Trophoblast cell (in vitro differentiated cells and primary cell): ENCODE data around the gene CBR4. TPM values are rescaled to one million over a fixed set of nuclear protein-coding genes. Genes with fewer than 3 reads are reported as not detected.

Experiments
- DNase-seq, 2 donors: peaks; one replicate each; pipeline ENCODE4 v3.0.0-alpha.2; 2016
- H2AFZ ChIP-seq: 2 replicates; pipeline ENCODE4 v1.6.1; 2013; ENCODE audit warnings: low read length, moderate library complexity, mild to moderate bottlenecking; ENCODE audit not compliant: insufficient read depth, poor library complexity
- H2AK5ac ChIP-seq: 2 replicates; pipeline ENCODE4 v1.6.1; 2013; ENCODE audit warnings: mild to moderate bottlenecking, low read length
- H2BK120ac ChIP-seq: 2 replicates; pipeline ENCODE4 v1.6.1; 2013; ENCODE audit warnings: low read length, mild to moderate bottlenecking, moderate library complexity; ENCODE audit not compliant: insufficient read depth, poor library complexity
- H2BK12ac ChIP-seq: 2 replicates; pipeline ENCODE4 v1.6.1; 2013; ENCODE audit warnings: mild to moderate bottlenecking, low read length, moderate library complexity
- H2BK5ac ChIP-seq: 2 replicates; pipeline ENCODE4 v1.6.1; 2013; ENCODE audit warnings: low read length, low read depth, moderate library complexity, mild to moderate bottlenecking; ENCODE audit not compliant: poor library complexity
- H3K14ac ChIP-seq: 2 replicates; pipeline ENCODE4 v1.6.1; 2013; ENCODE audit warnings: mild to moderate bottlenecking, low read length
- H3K18ac ChIP-seq: 2 replicates; pipeline ENCODE4 v1.6.1; 2013; ENCODE audit warnings: mild to moderate bottlenecking, low read length
- H3K23ac ChIP-seq: 2 replicates; pipeline ENCODE4 v1.6.1; 2013; ENCODE audit warnings: low read length
- H3K27ac ChIP-seq: 2 replicates; pipeline ENCODE4 v1.5.1; 2013; ENCODE audit warnings: low read depth, mild to moderate bottlenecking, inconsistent platforms, low read length, moderate library complexity
- H3K27me3 ChIP-seq: 2 replicates; pipeline ENCODE4 v1.6.1; 2013; ENCODE audit warnings: inconsistent platforms, mild to moderate bottlenecking, low read length, moderate library complexity; ENCODE audit not compliant: insufficient read depth
- H3K36me3 ChIP-seq, 2 experiments: 1 replicate in 1 of 2; 2 replicates in 1 of 2; pipeline ENCODE4 v1.6.1; 2013; ENCODE audit warnings: low read length in 2 of 2, mild to moderate bottlenecking in 2 of 2, moderate library complexity in 1 of 2; ENCODE audit not compliant: insufficient read depth in 2 of 2, control insufficient read depth in 1 of 2
- H3K4ac ChIP-seq: 2 replicates; pipeline ENCODE4 v1.6.1; 2013; ENCODE audit warnings: low read depth, mild to moderate bottlenecking, low read length, moderate library complexity
- H3K4me1 ChIP-seq, 2 experiments: 1 replicate in 1 of 2; 2 replicates in 1 of 2; pipeline ENCODE4 v1.6.1; 2013; ENCODE audit warnings: low read length in 2 of 2, mild to moderate bottlenecking in 2 of 2, moderate library complexity in 1 of 2; ENCODE audit not compliant: insufficient read depth in 2 of 2, control insufficient read depth in 1 of 2
- H3K4me2 ChIP-seq: 2 replicates; pipeline ENCODE4 v1.6.1; 2013; ENCODE audit warnings: inconsistent platforms, mild to moderate bottlenecking, low read length, moderate library complexity
- H3K4me3 ChIP-seq: 2 replicates; pipeline ENCODE4 v1.5.1; 2013; ENCODE audit warnings: mild to moderate bottlenecking, low read depth, low read length, inconsistent platforms
- H3K79me1 ChIP-seq: one replicate; pipeline ENCODE4 v1.6.1; 2013; ENCODE audit warnings: low read length
- H3K79me2 ChIP-seq: 2 replicates; pipeline ENCODE4 v1.6.1; 2013; ENCODE audit warnings: low read length, mild to moderate bottlenecking; ENCODE audit not compliant: control insufficient read depth, insufficient read depth, poor library complexity
- H3K9ac ChIP-seq: 2 replicates; pipeline ENCODE4 v1.6.1; 2013; ENCODE audit warnings: mild to moderate bottlenecking, low read length
- H3K9me3 ChIP-seq: 2 replicates; pipeline ENCODE4 v1.6.1; 2013; ENCODE audit warnings: low read depth, mild to moderate bottlenecking, control low read depth, inconsistent platforms, low read length; ENCODE audit not compliant: insufficient read depth
- H4K12ac ChIP-seq: 2 replicates; pipeline ENCODE4 v1.6.1; 2013; ENCODE audit warnings: low read depth, mild to moderate bottlenecking, low read length, moderate library complexity
- H4K8ac ChIP-seq: 2 replicates; pipeline ENCODE4 v1.6.1; 2013; ENCODE audit warnings: low read depth, mild to moderate bottlenecking, low read length, moderate library complexity
- H4K91ac ChIP-seq: one replicate; pipeline ENCODE4 v1.6.1; 2013; ENCODE audit warnings: low read depth, mild to moderate bottlenecking, low read length, moderate library complexity
- WGBS: extraction: QIAGEN DNeasy Blood & Tissue Kit; methylation state at CpG from one replicate; pipeline ENCODE4 v1.1.7; 2013; ENCODE audit warnings: missing lambda C conversion rate; ENCODE audit not compliant: insufficient read length, insufficient coverage; ENCODE audit errors: extremely low coverage; 5-methylcytosine and 5-hydroxymethylcytosine counted together
- polyA plus RNA-seq: library from polyadenylated mRNA; stranded (reverse); fragments of 200-250 nt; gene quantifications from 2 replicates; pipeline ENCODE4 v1.2.3, GENCODE V29; 2013

Gene CBR4
- 9.1 and 9.7 TPM in 2 replicates for polyA plus RNA-seq

GRCh38 chr4:169010125-169011023 lies at the start of gene CBR4:
CBR4 (minus strand) TSS chr4:169010255; CDS start chr4:169010089, 166 bp downstream.
- H4K8ac ChIP-seq: peak within 1 kb of the TSS; percentile 87
- H2BK5ac ChIP-seq: peak within 1 kb of the TSS; percentile 42
- no CpG with 5 or more reads among the region's 54 CpGs for WGBS
- peak within 1 kb of the TSS; percentile 77 for H3K4me3 ChIP-seq
- no peaks in the 10 kb centered on the region for H3K9me3 ChIP-seq
- peak; percentile 99 for DNase-seq
- H3K4me1 ChIP-seq: peaks cover 2% of the 10 kb centered on the region in 2 experiments
- peak within 1 kb of the TSS; percentile 59 for H2BK120ac ChIP-seq
- H2AFZ ChIP-seq: peak within 1 kb of the TSS; percentile 72
- H3K9ac ChIP-seq: peak within 1 kb of the TSS; percentile 83
- peaks cover 11% of the 10 kb centered on the region for H3K79me1 ChIP-seq
- peak within 1 kb of the TSS; percentile 84 for H4K91ac ChIP-seq
- H2BK12ac ChIP-seq: peak within 1 kb of the TSS; percentile 11
- H3K23ac ChIP-seq: no peak within 1 kb of the TSS
- H3K36me3 ChIP-seq: no peaks in the 10 kb centered on the region
- peak within 1 kb of the TSS; percentile 77 for H3K4ac ChIP-seq
- peak within 1 kb of the TSS; percentile 30 for H2AK5ac ChIP-seq
- H3K79me2 ChIP-seq: peaks cover 7% of the 10 kb centered on the region
- H3K4me2 ChIP-seq: peak within 1 kb of the TSS; percentile 91
- peak within 1 kb of the TSS; percentile 79 for H3K27ac ChIP-seq
- no peaks in the 10 kb centered on the region for H3K27me3 ChIP-seq
- H3K14ac ChIP-seq: peak within 1 kb of the TSS; percentile 86
- H3K18ac ChIP-seq: peak within 1 kb of the TSS; percentile 76
- peak within 1 kb of the TSS; percentile 92 for H4K12ac ChIP-seq

- Histone ChIP-seq H3K14ac (peak overlapping the region; percentile 1), H3K79me2 (no peaks in the 10 kb centered on the region), H2BK12ac (no peak overlapping the region), H3K4ac (no peak overlapping the region), H2AFZ (no peak overlapping the region), H4K8ac (no peak overlapping the region), H2BK5ac (no peak overlapping the region), H2BK120ac (no peak overlapping the region), H3K9ac (no peak overlapping the region), H3K36me3 (no peaks in the 10 kb centered on the region), H2AK5ac (peak overlapping the region; percentile 51), H3K27me3 (no peaks in the 10 kb centered on the region), H3K4me3 (no peak overlapping the region), H3K79me1 (no peaks in the 10 kb centered on the region), H4K91ac (no peak overlapping the region), H3K4me1 (peaks cover 0 to 9% of the 10 kb centered on the region in 2 experiments), H3K18ac (peak overlapping the region; percentile 0), H3K9me3 (no peaks in the 10 kb centered on the region), H3K23ac (no peak overlapping the region), H4K12ac (no peak overlapping the region), H3K27ac (no peak overlapping the region), H3K4me2 (no peak overlapping the region)
- WGBS: no CpG with 5 or more reads among the region's 22 CpGs
- DNase-seq: no peak
Observed at GRCh38 chr4:169059306-169060211, 49.5 kb upstream of the CBR4 start.

- no peak overlapping the region for H2BK5ac ChIP-seq
- H2AFZ ChIP-seq: no peak overlapping the region
- no peak overlapping the region for H4K8ac ChIP-seq
- no peak overlapping the region for H3K27ac ChIP-seq
- no peak overlapping the region for H3K4me2 ChIP-seq
- no peaks in the 10 kb centered on the region for H3K79me1 ChIP-seq
- peaks cover 0 to 9% of the 10 kb centered on the region in 2 experiments for H3K4me1 ChIP-seq
- DNase-seq: no peak
- H3K9ac ChIP-seq: no peak overlapping the region
- no peak overlapping the region for H3K4me3 ChIP-seq
- H3K36me3 ChIP-seq: no peaks in the 10 kb centered on the region
- no peaks in the 10 kb centered on the region for H3K9me3 ChIP-seq
- H2BK120ac ChIP-seq: no peak overlapping the region
- H3K23ac ChIP-seq: no peak overlapping the region
- no peak overlapping the region for H3K14ac ChIP-seq
- no peak overlapping the region for H4K12ac ChIP-seq
- H3K79me2 ChIP-seq: no peaks in the 10 kb centered on the region
- H3K27me3 ChIP-seq: no peaks in the 10 kb centered on the region
- H3K18ac ChIP-seq: no peak overlapping the region
- no peak overlapping the region for H2AK5ac ChIP-seq
- WGBS: no CpG with 5 or more reads among the region's 7 CpGs
- H4K91ac ChIP-seq: no peak overlapping the region
- no peak overlapping the region for H3K4ac ChIP-seq
- no peak overlapping the region for H2BK12ac ChIP-seq
Observed at GRCh38 chr4:169058312-169058711, 48.3 kb upstream of the CBR4 start.

- Histone ChIP-seq H3K4ac (no peak overlapping the region), H3K9me3 (no peaks in the 10 kb centered on the region), H2BK120ac (no peak overlapping the region), H3K79me2 (no peaks in the 10 kb centered on the region), H2BK5ac (no peak overlapping the region), H4K8ac (no peak overlapping the region), H3K27me3 (no peaks in the 10 kb centered on the region), H3K36me3 (no peaks in the 10 kb centered on the region), H3K18ac (no peak overlapping the region), H4K12ac (no peak overlapping the region), H3K23ac (no peak overlapping the region), H3K27ac (no peak overlapping the region), H3K9ac (no peak overlapping the region), H2AFZ (no peak overlapping the region), H3K14ac (no peak overlapping the region), H3K4me3 (no peak overlapping the region), H2AK5ac (no peak overlapping the region), H3K4me1 (peaks cover 0 to 2% of the 10 kb centered on the region in 2 experiments), H2BK12ac (no peak overlapping the region), H4K91ac (no peak overlapping the region), H3K79me1 (no peaks in the 10 kb centered on the region), H3K4me2 (no peak overlapping the region)
- WGBS: no CpG with 5 or more reads among the region's 6 CpGs
- no peak for DNase-seq
Observed at GRCh38 chr4:169054879-169055278, 44.8 kb upstream of the CBR4 start.
